Peyer's patch (tissue), 4 donors: ENCODE measurements around the gene IMP3. TPM values are rescaled to one million over a fixed set of nuclear protein-coding genes. Genes with fewer than 3 reads are reported as not detected.

Source experiments
- DNase-seq, 3 donors: peaks; one replicate each; pipeline ENCODE4 v3.0.0-alpha.2; 2017 to 2019
- H3K27ac ChIP-seq, 4 donors: fragments of 200-600 bp; sonication (generic); one replicate each; pipeline ENCODE4 v1.5.1; 2016 to 2019
- H3K27me3 ChIP-seq, 2 donors: fragments of 200-600 bp; sonication (generic); one replicate each; pipeline ENCODE4 v1.5.1; 2019
- H3K36me3 ChIP-seq, 3 donors: fragments of 200-600 bp; sonication (generic); one replicate each; pipeline ENCODE4 v1.5.1; 2016 to 2019
- H3K4me1 ChIP-seq, 4 donors: fragments of 200-600 bp; sonication (generic); one replicate each; pipeline ENCODE4 v1.5.1; 2016 to 2019
- H3K4me3 ChIP-seq, 4 donors: fragments of 200-600 bp; sonication (generic); 1 replicate in 3 of 4; 2 replicates in 1 of 4; pipeline ENCODE4 v1.5.1; 2016 to 2019; ENCODE audit warnings: mild to moderate bottlenecking in 1 of 4
- H3K9me3 ChIP-seq, 4 donors: fragments of 200-600 bp; sonication (generic); one replicate each; pipeline ENCODE4 v1.5.1; 2016 to 2019; ENCODE audit warnings: mild to moderate bottlenecking in 1 of 4
- POLR2A ChIP-seq, 2 donors: fragments of 450-650 bp; IDR thresholded peaks; one replicate each; pipeline ENCODE4 v1.5.1; 2017; ENCODE audit warnings: antibody characterized with exemption in 2 of 2, mild to moderate bottlenecking in 2 of 2, moderate library complexity in 2 of 2
- total RNA-seq, 4 donors: library from RNA; depleted of rRNA; stranded (reverse); fragments of >200 nt; gene quantifications; one replicate each; pipeline ENCODE4 v1.1.0, GENCODE V29; 2016
- TF ChIP-seq, protein P1 (sequence below), 6 experiments: fragments of 450-650 bp in 4 of 6; fragments of 200-600 bp in 2 of 6; sonication (generic) in 1 of 6; IDR thresholded peaks; one replicate each; pipeline ENCODE4 v1.5.1; 2017 to 2019; ENCODE audit warnings: antibody characterized with exemption in 6 of 6, mild to moderate bottlenecking in 3 of 6, moderate library complexity in 1 of 6

Gene IMP3
- total RNA-seq, 4 donors from 2014 or later, result 96.8 to 133 (median 124) TPM

DNA sequence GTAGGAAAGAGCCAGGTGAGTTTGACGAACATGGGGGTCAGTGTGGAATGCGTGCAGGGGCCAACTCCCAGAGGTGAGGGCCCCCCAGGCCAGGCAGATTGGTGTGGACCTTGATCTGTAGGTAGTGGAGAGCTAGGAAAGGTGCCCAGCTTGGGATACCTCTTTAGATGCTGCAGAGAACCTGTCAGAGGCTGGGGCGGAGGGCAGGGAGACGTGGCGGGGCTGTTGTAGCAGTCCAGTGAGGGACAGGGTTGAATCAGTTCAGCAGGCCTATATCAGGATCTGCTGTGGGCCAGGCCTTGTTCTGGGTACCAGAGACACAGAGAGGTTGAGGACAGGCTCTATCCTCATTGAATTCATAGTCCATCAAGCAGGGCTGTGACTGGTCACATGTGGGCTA is 16.3 kb upstream of the IMP3 start:
- TF ChIP-seq, protein P1, sequence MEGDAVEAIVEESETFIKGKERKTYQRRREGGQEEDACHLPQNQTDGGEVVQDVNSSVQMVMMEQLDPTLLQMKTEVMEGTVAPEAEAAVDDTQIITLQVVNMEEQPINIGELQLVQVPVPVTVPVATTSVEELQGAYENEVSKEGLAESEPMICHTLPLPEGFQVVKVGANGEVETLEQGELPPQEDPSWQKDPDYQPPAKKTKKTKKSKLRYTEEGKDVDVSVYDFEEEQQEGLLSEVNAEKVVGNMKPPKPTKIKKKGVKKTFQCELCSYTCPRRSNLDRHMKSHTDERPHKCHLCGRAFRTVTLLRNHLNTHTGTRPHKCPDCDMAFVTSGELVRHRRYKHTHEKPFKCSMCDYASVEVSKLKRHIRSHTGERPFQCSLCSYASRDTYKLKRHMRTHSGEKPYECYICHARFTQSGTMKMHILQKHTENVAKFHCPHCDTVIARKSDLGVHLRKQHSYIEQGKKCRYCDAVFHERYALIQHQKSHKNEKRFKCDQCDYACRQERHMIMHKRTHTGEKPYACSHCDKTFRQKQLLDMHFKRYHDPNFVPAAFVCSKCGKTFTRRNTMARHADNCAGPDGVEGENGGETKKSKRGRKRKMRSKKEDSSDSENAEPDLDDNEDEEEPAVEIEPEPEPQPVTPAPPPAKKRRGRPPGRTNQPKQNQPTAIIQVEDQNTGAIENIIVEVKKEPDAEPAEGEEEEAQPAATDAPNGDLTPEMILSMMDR (IDR thresholded peaks at IDR 0.05), result no peak
- TF ChIP-seq POLR2A (IDR thresholded peaks at IDR 0.05), result no peak
- Histone ChIP-seq H3K9me3 (no peaks in the 10 kb centered on the region), H3K36me3 (peaks cover 0 to 31% (median 0%) of the 10 kb centered on the region in 3 donors), H3K27me3 (no peaks in the 10 kb centered on the region), H3K4me1 (peaks cover 0 to 68% (median 3%) of the 10 kb centered on the region in 4 donors), H3K27ac (no peak overlapping the region), H3K4me3 (no peak overlapping the region)
- no peak for DNase-seq

- TF ChIP-seq POLR2A (IDR thresholded peaks at IDR 0.05), result no peak
- TF ChIP-seq, protein P1 (IDR thresholded peaks at IDR 0.05), result no peak
- H3K4me3 ChIP-seq, result no peak overlapping the region
- peaks cover 0 to 31% (median 0%) of the 10 kb centered on the region in 3 donors for H3K36me3 ChIP-seq
- no peak for DNase-seq
- no peaks in the 10 kb centered on the region for H3K9me3 ChIP-seq
- no peaks in the 10 kb centered on the region for H3K27me3 ChIP-seq
- peaks cover 0 to 72% (median 3%) of the 10 kb centered on the region in 4 donors for H3K4me1 ChIP-seq
- no peak overlapping the region for H3K27ac ChIP-seq
These were observed 15.9 kb upstream of the IMP3 start for GRCh38 chr15:75655931-75656330.

GRCh38 chr15:75654201-75654907 is 14.3 kb upstream of the IMP3 start:
- Histone ChIP-seq H3K9me3 (no peaks in the 10 kb centered on the region), H3K4me1 (peaks cover 0 to 72% (median 2%) of the 10 kb centered on the region in 4 donors), H3K27me3 (no peaks in the 10 kb centered on the region), H3K4me3 (no peak overlapping the region), H3K36me3 (peaks cover 0 to 31% (median 0%) of the 10 kb centered on the region in 3 donors), H3K27ac (peak overlapping the region in 1 of 4 donors; percentile 2)
- no peak for DNase-seq
- TF ChIP-seq, protein P1 (IDR thresholded peaks at IDR 0.05), result no peak
- no peak for TF ChIP-seq POLR2A (IDR thresholded peaks at IDR 0.05)

GRCh38 chr15:75653347-75653913 is 13.4 kb upstream of the IMP3 start:
- Histone ChIP-seq H3K27me3 (no peaks in the 10 kb centered on the region), H3K9me3 (no peaks in the 10 kb centered on the region), H3K36me3 (peaks cover 0 to 24% (median 0%) of the 10 kb centered on the region in 3 donors), H3K4me1 (peaks cover 0 to 72% (median 2%) of the 10 kb centered on the region in 4 donors), H3K27ac (peak overlapping the region in 1 of 4 donors; percentile 25), H3K4me3 (no peak overlapping the region)
- no peak for DNase-seq
- no peak for TF ChIP-seq POLR2A (IDR thresholded peaks at IDR 0.05)
- TF ChIP-seq, protein P1 (IDR thresholded peaks at IDR 0.05), result no peak

- Histone ChIP-seq H3K9me3 (no peaks in the 10 kb centered on the region), H3K4me1 (peaks cover 0 to 74% (median 2%) of the 10 kb centered on the region in 4 donors), H3K36me3 (peaks cover 0 to 9% (median 0%) of the 10 kb centered on the region in 3 donors), H3K27me3 (no peaks in the 10 kb centered on the region), H3K27ac (peak overlapping the region in 3 of 4 donors; percentile 1 to 45 (median 5)), H3K4me3 (peak overlapping the region in 3 of 4 donors; percentile 6 to 82 (median 40))
- DNase-seq, result peak in 1 of 3 donors; percentile 43
- no peak for TF ChIP-seq POLR2A (IDR thresholded peaks at IDR 0.05)
- TF ChIP-seq, protein P1 (IDR thresholded peaks at IDR 0.05), result no peak
These were observed 12.0 kb upstream of the IMP3 start for GRCh38 chr15:75651810-75652543.
